Heart left ventricle (tissue), 16 donors: ENCODE data around the gene CXXC4. TPM values are rescaled to one million over a fixed set of nuclear protein-coding genes. Genes with fewer than 3 reads are reported as not detected.
A peak's percentile ranks its signal among the peaks of the same experiment; 100 is the strongest.

Experiments
- ATAC-seq, 4 donors: fragments of 200-7000 bp; cut with Tn5 transposase; one replicate each; pipeline ENCODE4 v1.9.1; 2020 to 2022; ENCODE audit warnings: moderate library complexity in 4 of 4, mild to moderate bottlenecking in 3 of 4, moderate number of reproducible peaks in 1 of 4
- DNase-seq, 5 donors: peaks; one replicate each; pipeline ENCODE4 v3.0.0-alpha.2; 2020
- H3K27ac ChIP-seq, 12 donors: fragments of 200-600 bp; sonication (generic) in 4 of 12; one replicate each; pipeline versions ENCODE4 v1.5.0 to v1.8.0; 2016 to 2022; ENCODE audit warnings: mild to moderate bottlenecking in 2 of 12
- H3K27me3 ChIP-seq, 9 donors: fragments of 200-600 bp; sonication (generic) in 2 of 9; one replicate each; pipeline versions ENCODE4 v1.5.1 to v1.8.0; 2016 to 2022; ENCODE audit warnings: mild to moderate bottlenecking in 3 of 9
- H3K36me3 ChIP-seq, 9 donors: fragments of 200-600 bp; sonication (generic) in 2 of 9; one replicate each; pipeline versions ENCODE4 v1.5.0 to v1.8.0; 2018 to 2022; ENCODE audit warnings: mild to moderate bottlenecking in 2 of 9
- H3K4me1 ChIP-seq, 12 donors: fragments of 200-600 bp; sonication (generic) in 4 of 12; one replicate each; pipeline versions ENCODE4 v1.5.0 to v1.8.0; 2016 to 2022; ENCODE audit warnings: mild to moderate bottlenecking in 3 of 12
- H3K4me3 ChIP-seq, 12 donors: fragments of 200-600 bp; sonication (generic) in 4 of 12; one replicate each; pipeline versions ENCODE4 v1.5.0 to v1.8.0; 2017 to 2022; ENCODE audit warnings: mild to moderate bottlenecking in 9 of 12, moderate library complexity in 4 of 12
- H3K9me3 ChIP-seq, 12 donors: fragments of 200-600 bp; sonication (generic) in 4 of 12; one replicate each; pipeline versions ENCODE4 v1.5.0 to v1.8.0; 2016 to 2022; ENCODE audit warnings: mild to moderate bottlenecking in 1 of 12
- CTCF ChIP-seq, 12 donors: fragments of 200-600 bp; sonication (generic) in 4 of 12; IDR thresholded peaks; one replicate each; pipeline versions ENCODE4 v1.5.0 to v1.8.0; 2018 to 2022; ENCODE audit warnings: antibody characterized with exemption in 12 of 12, mild to moderate bottlenecking in 5 of 12
- POLR2A ChIP-seq, 2 donors: fragments of 450-650 bp; IDR thresholded peaks; one replicate each; pipeline ENCODE4 v1.6.1; 2017; ENCODE audit warnings: antibody characterized with exemption in 2 of 2, mild to moderate bottlenecking in 2 of 2, moderate library complexity in 2 of 2
- WGBS, 4 donors: extraction: QIAGEN DNeasy Blood & Tissue Kit in 2 of 4; methylation state at CpG; one replicate each; pipeline versions ENCODE4 v1.1.5 to v1.1.7; 2013 to 2018; 5-methylcytosine and 5-hydroxymethylcytosine counted together
- intact Hi-C, 10 donors: fragments of 100-400 bp; cut with DNase I; formaldehyde crosslinking; loops; one replicate each; pipeline versions ENCODE4 v1.11.1 to v1.14.2; 2022
- polyA plus RNA-seq, 2 donors: library from polyadenylated mRNA; stranded (reverse); fragments of 200-250 nt; gene quantifications; one replicate each; pipeline ENCODE4 v1.2.3, GENCODE V29; 2013
- total RNA-seq, 9 donors: library from RNA; depleted of rRNA in 2 of 9; stranded (reverse); fragments of >200 nt in 2 of 9; fragmentation: NEBNext Ultra II Directional in 3 of 9; extraction: Animal tissue kit (Norgen Biotek cat#: 25700) in 3 of 9; gene quantifications; one replicate each; pipeline versions ENCODE4 v1.1.0 to v1.2.4, GENCODE V29; 2016 to 2023
- donor health status: ischemic (EF 13 %, LVEDD 7.1; RV severe dilation, severe dysfunction).
- donor health status: healthy with polysubstance abuse.
- donor health status: DM: no; HTN: yes; CAD: no.
- donor health status: DM: no; HTN: no; CAD: no.
- donor health status: ischemic (EF 25% LVEDD 6.9; RV normal size, moderate dysfunction).
- donor health status: ischemic (EF 25% LVEDD 5.7; RV mildly dilated, moderate dysfunction).
- donor health status: healthy.
- donor health status: DM: yes; HTN: yes; CAD: no.
- donor health status: ischemic (EF 35%, LVEDD 5.7; RV mildly dilated, moderate dysfunction).
- donor health status: nonischemic (EF 11% LVEDD 7.7; RV severe dilation, severe dysfunction).
- donor health status: DM: yes; HTN: yes; CAD: no.
- donor health status: PGD.
- donor health status: ischemic (EF 29% LVEDD 5.4; RV normal size, mild dysfunction).
- donor health status: nonischemic (EF 23%, LVEDD 6.1; RV moderate dilation, normal function).

Gene CXXC4
- total and polyA plus RNA-seq, 11 donors: 0.58 to 7.3 (median 3.3) TPM

- Histone ChIP-seq H3K4me3 (peak overlapping the region in 11 of 12 donors; percentile 14 to 59 (median 47)), H3K27ac (peak overlapping the region in 1 of 12 donors; percentile 35), H3K9me3 (no peaks in the 10 kb centered on the region), H3K36me3 (no peaks in the 10 kb centered on the region), H3K27me3 (no peaks in the 10 kb centered on the region), H3K4me1 (peaks cover 0 to 4% (median 0%) of the 10 kb centered on the region in 12 donors)
- peak in 2 of 4 donors; percentile 18 for ATAC-seq
- intact Hi-C loops: no loop called here
- TF ChIP-seq CTCF (IDR thresholded peaks at IDR 0.05): no peak
- TF ChIP-seq POLR2A (IDR thresholded peaks at IDR 0.05): no peak
- no peak for DNase-seq
- WGBS, 4 donors: 2 to 6% (median 6%) methylated on average over 8 of the region's 8 CpGs
Observed at GRCh38 chr4:104424989-104425388, 69.7 kb downstream of the CXXC4 start.

- ATAC-seq (no peak), DNase-seq (no peak)
- H3K4me1 ChIP-seq: peaks cover 0 to 4% (median 0%) of the 10 kb centered on the region in 12 donors
- H3K4me3 ChIP-seq: peak overlapping the region in 11 of 12 donors; percentile 14 to 59 (median 47)
- no peak overlapping the region for H3K27ac ChIP-seq
- intact Hi-C loops: no loop called here
- TF ChIP-seq POLR2A (IDR thresholded peaks at IDR 0.05) (no peak), CTCF (IDR thresholded peaks at IDR 0.05) (no peak)
- WGBS, 4 donors: 13 to 24% (median 17%) methylated on average over 7 of the region's 7 CpGs
- no peaks in the 10 kb centered on the region for H3K9me3 ChIP-seq
- H3K36me3 ChIP-seq: no peaks in the 10 kb centered on the region
- no peaks in the 10 kb centered on the region for H3K27me3 ChIP-seq
Observed at GRCh38 chr4:104424475-104424941, 70.2 kb downstream of the CXXC4 start.

- intact Hi-C loops: no loop called here
Observed at GRCh38 chr4:104421566-104421965, 73.1 kb downstream of the CXXC4 start.

GRCh38 chr4:104420766-104421165 lies 73.9 kb downstream of the CXXC4 start:
- H3K4me3 ChIP-seq: no peak overlapping the region
- no peak for TF ChIP-seq POLR2A (IDR thresholded peaks at IDR 0.05)
- TF ChIP-seq CTCF (IDR thresholded peaks at IDR 0.05): no peak
- no peaks in the 10 kb centered on the region for H3K36me3 ChIP-seq
- no peaks in the 10 kb centered on the region for H3K27me3 ChIP-seq
- no peak overlapping the region for H3K27ac ChIP-seq
- ATAC-seq (no peak), DNase-seq (no peak)
- intact Hi-C loops: no loop called here
- 41 to 54% (median 47%) methylated on average over 5 of the region's 5 CpGs for WGBS, 4 donors
- H3K9me3 ChIP-seq: no peaks in the 10 kb centered on the region
- peaks cover 0 to 4% (median 0%) of the 10 kb centered on the region in 12 donors for H3K4me1 ChIP-seq

More at GRCh38 chr4:104421566-104421965, 73.1 kb downstream of the CXXC4 start:
- TF ChIP-seq POLR2A (IDR thresholded peaks at IDR 0.05) (no peak), CTCF (IDR thresholded peaks at IDR 0.05) (no peak)
- no peak overlapping the region for H3K4me3 ChIP-seq
- no peak for DNase-seq
- 69 to 81% (median 74%) methylated on average over 2 of the region's 2 CpGs for WGBS, 4 donors
- ATAC-seq: no peak
- H3K4me1 ChIP-seq: peaks cover 0 to 4% (median 0%) of the 10 kb centered on the region in 12 donors
- no peaks in the 10 kb centered on the region for H3K27me3 ChIP-seq
- no peaks in the 10 kb centered on the region for H3K36me3 ChIP-seq
- no peak overlapping the region for H3K27ac ChIP-seq
- H3K9me3 ChIP-seq: no peaks in the 10 kb centered on the region
